GM12878 (cell line): ENCODE results near the gene SHC4.

Experiments
- CBFB ChIP-seq: IDR thresholded peaks from 2 replicates; pipeline ENCODE4 v1.6.1; 2016; ENCODE audit warnings: antibody characterized with exemption, low read depth
- CEBPZ ChIP-seq: fragments of 150-350 bp; IDR thresholded peaks from 2 replicates; pipeline ENCODE4 v1.6.1; 2016; ENCODE audit warnings: low read depth, low read length
- CTCF ChIP-seq, 3 experiments: IDR thresholded peaks in 2 of 3; conservative IDR thresholded peaks in 1 of 3; 2 replicates each; pipeline ENCODE4 v1.5.1; 2011; ENCODE audit warnings: low read depth in 3 of 3, low read length in 3 of 3, mild to moderate bottlenecking in 3 of 3, control low read depth in 2 of 3, moderate library complexity in 2 of 3, inconsistent platforms in 1 of 3, mixed read lengths in 1 of 3; ENCODE audit not compliant: control insufficient read depth in 2 of 3, insufficient read depth in 1 of 3; ENCODE audit errors: extremely low read depth in 1 of 3
- JUND ChIP-seq: IDR thresholded peaks from 2 replicates; pipeline ENCODE4 v1.6.1; 2012; ENCODE audit warnings: low read depth, mild to moderate bottlenecking, low read length, improper control_type of control experiment, moderate library complexity
- KAT2A ChIP-seq: conservative IDR thresholded peaks from 2 replicates; pipeline ENCODE4 v1.6.1; 2011; ENCODE audit warnings: low read depth, low read length; ENCODE audit not compliant: control insufficient read depth
- MTA2 ChIP-seq: fragments of 450-650 bp; IDR thresholded peaks from 2 replicates; pipeline ENCODE4 v1.6.1; 2016; ENCODE audit warnings: low read depth, mild to moderate bottlenecking, moderate library complexity
- POLR2A ChIP-seq: IDR thresholded peaks from 2 replicates; pipeline ENCODE4 v1.6.1; 2011; ENCODE audit warnings: low read depth, mild to moderate bottlenecking, low read length
- SIN3A ChIP-seq: IDR thresholded peaks from 2 replicates; pipeline ENCODE4 v1.6.1; 2012; ENCODE audit warnings: low read depth, low read length, improper control_type of control experiment

- TF ChIP-seq POLR2A = no peak
- no peak for TF ChIP-seq CTCF (IDR thresholded peaks at IDR 0.05 in 2 of 3, conservative IDR thresholded peaks at IDR 0.05 in 1 of 3; ENCODE audit: control insufficient read depth in 2 of 3, extremely low read depth in 1 of 3, insufficient read depth in 1 of 3, low read depth in 3 of 3, low read length in 3 of 3)
- TF ChIP-seq JUND = no peak
- TF ChIP-seq SIN3A = no peak
- no peak for TF ChIP-seq MTA2
- no peak for TF ChIP-seq KAT2A
- TF ChIP-seq CBFB = no peak
- TF ChIP-seq CEBPZ = no peak
Observed at GRCh38 chr15:48856942-48857341, 106.8 kb downstream of the SHC4 start.
